G401.6 (cell line): ENCODE results near the gene CLCA1.

Source experiments
- FAIRE-seq: peaks from 2 replicates; lab custom pipeline; 2012; peaks lifted over from hg19 to GRCh38; lab: Jason Lieb, UNC

The CLCA1 gene

GRCh38 chr1:86504137-86504479 is 35.4 kb downstream of the CLCA1 start:
- FAIRE-seq = no peak

DNA sequence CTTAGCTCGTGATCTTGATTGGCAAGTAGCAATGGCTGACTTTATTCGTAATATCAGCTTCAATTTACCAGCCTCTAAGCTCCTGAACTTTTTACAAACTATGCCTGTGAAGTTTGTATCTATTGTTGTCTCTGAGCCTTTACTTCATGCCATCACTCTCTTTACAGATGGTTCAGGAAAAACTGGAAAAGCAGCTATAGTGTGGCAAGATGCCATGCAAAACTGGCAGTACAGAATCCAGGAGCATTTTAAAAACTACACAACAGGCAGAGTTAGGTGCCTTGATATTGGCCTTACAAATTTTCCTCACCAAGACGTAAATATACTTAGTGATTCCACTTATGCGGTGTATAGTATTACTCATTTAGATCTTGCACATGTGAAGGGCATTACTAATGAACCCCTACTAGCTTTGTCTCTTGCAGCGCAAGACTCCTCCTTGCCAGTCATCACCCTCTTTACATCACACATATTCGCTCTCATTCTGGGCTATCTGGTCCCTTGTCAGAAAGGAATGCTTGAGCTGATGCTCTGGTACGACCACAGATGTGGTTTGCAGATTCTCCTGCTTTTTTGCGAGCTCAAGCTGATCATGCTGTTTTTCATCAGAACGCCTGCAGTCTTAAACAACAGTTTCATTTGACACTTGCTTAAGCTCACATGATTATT is 36.3 kb downstream of the CLCA1 start:
- no peak for FAIRE-seq

DNA sequence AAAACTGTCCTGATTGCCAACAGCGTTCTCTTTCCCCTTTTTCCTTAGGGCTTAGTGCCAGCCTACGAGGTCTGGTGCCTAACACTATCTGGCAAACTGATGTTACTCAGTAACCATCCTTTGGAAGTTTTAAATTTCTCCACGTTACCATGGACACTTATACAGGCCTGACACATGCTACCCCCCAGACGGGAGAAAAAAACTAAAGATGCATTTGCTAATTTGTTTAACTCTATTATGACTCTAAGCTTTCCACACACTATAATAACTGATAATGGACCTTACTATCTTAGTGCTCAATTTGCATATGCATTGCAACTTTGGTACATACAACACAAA is 36.8 kb downstream of the CLCA1 start:
- no peak for FAIRE-seq

DNA sequence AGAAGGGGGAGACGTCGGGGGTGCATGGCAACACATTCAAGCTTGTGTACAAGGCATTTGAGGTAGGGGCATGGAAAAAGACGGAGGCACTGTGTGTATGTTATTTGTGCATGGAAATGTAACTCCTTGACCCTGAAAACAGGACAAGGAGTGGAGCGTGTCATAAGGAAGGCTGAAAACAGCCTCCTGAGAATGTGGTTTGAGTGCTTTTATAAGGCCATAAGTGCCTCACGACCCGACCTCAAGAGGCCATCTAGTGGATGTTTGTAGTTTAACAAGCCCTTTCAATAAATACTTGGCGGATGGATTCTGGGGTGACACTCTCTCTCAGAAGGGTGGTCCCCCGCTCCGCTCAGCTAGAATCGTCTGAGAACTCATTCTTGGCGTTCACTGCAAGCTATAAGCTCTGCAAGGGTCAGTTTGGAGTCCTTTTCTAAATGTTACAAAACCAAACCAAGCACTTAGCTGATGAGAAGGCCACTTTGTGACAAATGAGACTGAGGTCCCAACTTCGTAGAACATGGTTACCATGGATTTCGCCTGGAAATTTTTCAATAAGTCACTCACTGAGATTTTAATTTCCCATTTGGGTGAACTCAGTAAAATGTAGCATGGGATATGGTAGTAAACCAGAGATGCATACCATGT is 39.3 kb downstream of the CLCA1 start:
- FAIRE-seq = no peak

- FAIRE-seq = no peak
Observed at GRCh38 chr1:86508583-86508969, 39.8 kb downstream of the CLCA1 start.

- no peak for FAIRE-seq
Observed at GRCh38 chr1:86515597-86515996, 46.9 kb downstream of the CLCA1 start.

- FAIRE-seq = no peak
Observed at GRCh38 chr1:86516335-86516734, 47.6 kb downstream of the CLCA1 start.

DNA sequence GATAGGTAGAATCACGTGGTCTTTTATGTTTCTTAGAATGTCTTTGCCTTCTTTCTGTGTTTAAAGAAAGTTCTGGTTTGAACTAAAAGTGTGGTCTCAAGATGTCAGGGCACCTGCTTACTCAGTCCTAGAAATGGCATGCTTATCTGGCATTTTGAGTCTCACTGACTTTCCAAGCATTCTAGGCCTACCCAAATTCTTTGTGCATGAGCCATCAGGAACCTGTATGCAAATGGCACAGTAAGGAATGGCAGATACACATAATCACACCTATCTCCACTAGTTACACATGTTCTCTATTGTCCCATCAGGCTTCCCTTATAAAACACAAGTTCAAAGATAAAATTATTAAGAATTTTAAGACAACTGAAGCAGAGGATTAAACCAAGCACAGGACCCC is 48.6 kb downstream of the CLCA1 start:
- FAIRE-seq = no peak

DNA sequence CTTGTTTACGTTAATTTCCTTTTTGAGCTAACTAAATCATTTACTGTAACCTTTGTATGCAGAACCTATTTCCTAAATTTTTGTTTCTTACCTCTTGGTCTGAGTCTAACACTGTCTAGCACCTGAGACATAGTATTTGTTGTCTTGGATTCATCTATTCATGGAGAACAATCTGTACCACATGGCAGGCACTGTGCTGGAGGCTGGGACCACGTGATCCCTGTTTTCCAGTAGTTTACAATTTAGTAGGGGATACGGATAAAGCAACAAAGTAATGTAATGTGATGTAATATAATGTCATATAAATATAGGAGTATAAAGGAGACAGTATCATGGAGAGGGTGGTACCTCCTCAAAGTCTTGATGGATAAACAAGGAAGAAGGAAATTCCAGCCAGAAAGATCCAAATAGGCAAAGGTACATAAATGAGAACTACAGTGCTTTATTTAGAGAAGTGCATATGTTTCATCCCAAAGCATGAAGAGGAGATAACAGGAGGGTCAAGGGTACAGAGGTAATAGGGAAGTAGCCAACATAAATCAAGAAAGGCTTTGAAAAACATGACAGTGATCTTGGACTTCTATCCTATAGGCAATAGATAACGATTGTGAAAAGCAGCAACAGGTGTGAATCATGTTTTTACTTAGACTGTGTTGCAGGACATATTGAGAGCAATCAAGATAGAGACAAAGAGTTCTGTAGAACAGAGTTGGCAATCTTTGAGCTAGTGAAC is 52.2 kb downstream of the CLCA1 start:
- FAIRE-seq = no peak

DNA sequence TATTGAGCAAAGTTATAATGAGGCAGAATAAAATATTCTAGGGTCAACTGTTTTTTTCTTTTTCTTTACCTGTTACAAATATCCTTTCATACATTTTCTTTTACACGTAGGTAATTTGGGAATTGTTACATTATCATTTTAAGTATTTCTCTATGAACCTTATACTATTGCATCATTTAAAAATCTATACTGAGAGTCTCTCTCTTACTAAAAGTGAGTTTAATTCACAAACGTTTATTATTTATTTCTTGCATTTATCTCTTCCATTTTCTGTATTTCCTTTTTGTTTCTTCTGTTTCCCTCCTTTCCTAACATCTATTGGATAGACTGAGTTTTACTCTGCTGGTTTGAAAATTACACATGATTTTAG is 52.8 kb downstream of the CLCA1 start:
- FAIRE-seq = no peak

DNA sequence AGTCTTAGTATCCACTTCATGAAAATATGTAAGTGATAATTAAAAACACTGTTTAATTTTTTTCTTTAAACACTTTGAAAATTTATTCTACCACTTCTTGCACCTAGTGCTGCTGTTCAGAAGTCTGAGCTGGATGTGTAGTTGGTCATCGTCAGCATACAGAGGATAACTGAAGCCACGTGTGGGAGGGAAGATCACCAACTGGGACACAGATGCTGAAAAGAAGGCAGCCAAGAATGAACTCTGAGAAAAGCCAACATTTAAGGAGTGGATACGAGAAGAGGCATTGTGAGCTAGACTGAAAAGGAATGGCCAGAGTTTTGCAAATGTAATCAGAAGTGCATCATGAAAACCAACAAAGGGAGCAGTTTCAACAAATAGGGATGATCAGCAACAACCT is 53.5 kb downstream of the CLCA1 start:
- FAIRE-seq = no peak

DNA sequence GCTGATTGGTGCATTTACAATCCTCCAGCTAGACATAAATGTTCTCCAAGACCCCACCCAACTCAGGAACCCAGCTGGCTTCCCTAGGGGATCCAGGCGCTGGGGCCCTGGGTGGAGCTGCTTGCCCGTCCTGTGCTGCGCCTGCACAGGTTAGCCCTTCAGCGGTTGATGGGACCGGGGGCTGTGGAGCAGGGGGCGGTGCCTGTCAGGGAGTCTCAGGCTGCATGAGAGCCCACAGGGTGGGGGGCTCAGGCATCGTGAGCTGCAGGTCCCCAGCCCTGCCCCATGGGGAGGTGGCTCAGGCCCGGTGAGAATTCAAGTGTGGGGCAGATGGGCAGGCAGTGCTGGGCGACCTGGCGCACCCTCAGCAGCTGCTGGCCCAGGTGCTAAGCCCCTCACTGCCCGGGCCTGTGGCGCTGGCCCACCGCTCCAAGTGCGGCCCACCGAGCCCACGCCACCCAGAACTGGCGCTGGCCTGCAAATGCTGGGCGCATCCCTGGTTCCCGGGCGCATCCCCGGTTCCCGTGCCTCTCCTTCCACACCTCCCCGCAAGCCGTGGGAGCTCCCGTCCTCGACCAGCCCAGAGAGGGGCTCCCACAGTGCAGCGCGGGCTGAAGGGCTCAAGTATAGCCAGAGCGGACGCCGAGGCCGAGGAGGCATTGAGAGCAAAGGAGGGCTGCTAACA is 55.1 kb downstream of the CLCA1 start:
- no peak for FAIRE-seq

- no peak for FAIRE-seq
Observed at GRCh38 chr1:86527306-86527705, 58.6 kb downstream of the CLCA1 start.

DNA sequence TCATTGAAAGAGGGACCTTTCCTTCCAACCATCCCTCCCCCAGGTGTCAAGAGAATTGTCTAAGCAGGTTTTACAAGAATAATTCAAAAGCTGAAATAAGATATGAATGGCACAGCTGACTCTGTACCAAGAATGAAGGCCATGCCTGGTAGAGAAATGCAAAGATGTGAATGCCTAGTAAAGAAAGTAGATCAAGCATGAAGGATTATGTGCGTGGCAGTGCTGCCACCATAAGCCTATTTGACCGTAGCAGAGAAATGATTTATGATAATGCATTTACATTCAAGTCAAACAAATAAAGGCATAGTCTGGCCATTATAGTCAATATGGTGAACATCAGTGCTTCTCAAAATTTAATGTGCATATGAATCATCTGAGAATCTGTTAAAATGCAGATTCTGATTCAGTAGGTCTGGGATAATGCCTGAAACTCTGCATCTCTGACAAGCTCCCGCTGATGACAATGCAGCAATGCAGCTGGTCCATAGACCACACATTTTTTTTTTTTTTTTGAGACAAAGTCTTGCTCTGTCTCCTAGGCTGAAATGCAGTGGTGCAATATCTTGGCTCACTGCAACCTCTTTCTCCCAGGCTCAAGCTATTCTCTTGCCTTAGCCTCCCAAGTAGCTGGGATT is 61.6 kb downstream of the CLCA1 start:
- no peak for FAIRE-seq

DNA sequence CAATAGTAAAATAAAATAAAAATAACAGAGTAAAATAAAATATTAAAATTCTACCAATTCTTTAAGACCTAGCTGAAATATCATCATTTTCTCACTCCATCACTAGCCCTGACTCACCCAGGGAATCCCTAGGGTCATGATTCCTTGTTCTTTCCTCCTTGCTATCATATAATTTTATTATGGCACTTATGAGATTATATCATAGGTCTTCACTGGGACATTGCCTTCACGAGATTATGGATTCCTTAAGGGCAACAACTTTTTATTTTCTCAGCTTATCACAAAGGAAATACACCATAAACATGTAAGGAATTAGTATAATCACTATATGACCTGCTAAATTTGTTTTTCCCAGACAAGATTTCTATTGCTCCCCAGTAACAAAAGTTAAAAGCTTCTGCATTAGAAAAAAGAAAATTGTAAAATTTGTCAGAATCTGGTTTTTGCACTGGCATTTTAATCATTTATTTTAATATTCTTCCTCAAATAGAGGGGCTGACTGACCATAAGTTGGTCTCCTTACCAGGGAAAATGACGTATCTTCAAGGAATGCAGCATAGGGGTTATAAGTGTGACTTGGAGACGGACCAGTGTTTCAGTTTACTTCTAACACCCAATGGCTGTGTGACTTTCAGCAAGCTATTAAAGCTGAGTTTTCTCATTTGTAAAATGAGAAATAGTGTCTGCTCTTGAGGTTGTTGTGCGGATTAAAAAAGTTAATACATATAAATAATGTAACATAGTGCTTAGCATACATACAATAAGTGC is 69.4 kb downstream of the CLCA1 start:
- no peak for FAIRE-seq

DNA sequence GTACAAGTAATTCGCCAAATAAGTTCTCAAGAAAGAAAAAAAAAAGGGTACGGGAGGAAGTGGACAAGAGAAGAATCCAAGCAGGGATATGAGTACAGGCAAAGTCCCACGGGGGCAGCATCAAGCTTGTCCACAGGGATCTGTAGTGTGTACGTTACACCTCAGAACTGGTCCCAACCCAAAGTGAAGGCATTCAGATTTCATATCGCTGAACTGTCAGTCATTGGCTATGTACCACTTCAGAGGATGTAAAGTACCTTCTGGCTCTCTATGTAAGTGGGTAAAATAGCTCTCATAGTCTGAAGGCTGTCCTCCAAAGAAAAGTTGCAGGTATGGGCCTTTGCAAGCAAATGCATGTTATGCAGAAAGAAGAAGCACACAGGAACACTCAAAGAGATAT is 70.0 kb downstream of the CLCA1 start:
- FAIRE-seq = no peak

- FAIRE-seq = no peak
Observed at GRCh38 chr1:86541859-86542258, 73.1 kb downstream of the CLCA1 start.

GRCh38 chr1:86542631-86543030 is 73.9 kb downstream of the CLCA1 start:
- FAIRE-seq = no peak

DNA sequence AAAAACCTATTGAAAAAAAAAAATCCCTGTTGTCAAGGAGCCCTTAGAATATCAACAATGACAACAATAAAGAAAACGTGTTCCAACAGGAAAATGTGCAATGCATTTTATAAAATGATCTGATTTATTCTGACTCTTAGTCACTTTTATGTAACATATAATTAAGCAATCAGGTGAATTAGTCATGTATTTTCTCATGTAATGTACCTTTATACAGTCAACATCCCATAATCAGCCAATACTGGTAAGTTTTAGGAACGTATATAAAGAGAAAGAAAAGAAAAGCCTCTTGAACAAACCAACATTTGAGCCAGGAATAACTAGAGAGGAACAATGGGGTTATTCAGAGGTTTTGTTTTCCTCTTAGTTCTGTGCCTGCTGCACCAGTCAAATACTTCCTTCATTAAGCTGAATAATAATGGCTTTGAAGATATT is 78.1 kb downstream of the CLCA1 start, which contains the start of gene CLCA4:
CLCA4 (plus strand) TSS at position 292 of the 435 bp plus-strand sequence; CDS start at position 334, 42 bp downstream.
- no peak for FAIRE-seq

DNA sequence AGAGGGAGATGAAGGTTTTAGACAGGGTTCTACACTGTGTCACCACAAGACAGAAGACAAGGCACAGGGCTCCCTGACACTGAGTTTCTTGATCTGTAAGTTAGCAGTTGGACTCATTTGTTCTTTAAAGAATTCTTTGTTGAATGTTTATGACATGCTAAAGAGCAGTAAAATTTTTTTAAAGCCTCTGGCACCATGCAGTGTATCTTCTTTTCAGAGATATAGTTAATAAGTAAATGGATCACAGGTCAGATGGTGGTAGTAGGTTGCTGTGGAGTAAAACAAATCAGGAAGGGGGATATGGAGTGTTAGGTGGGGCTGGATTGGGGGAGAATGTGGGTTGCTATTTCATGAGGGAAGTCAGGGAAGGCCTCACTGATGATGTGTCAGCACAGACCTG is 80.1 kb downstream of the CLCA1 start:
- no peak for FAIRE-seq
